Natural killer cell treated with Interleukin-12 subunit alpha and Interleukin-12 subunit beta and Interleukin-15 and Interleukin-18, amount 100 ng/mL, for 72 hours (primary cell): Measurements from ENCODE around the gene FAM200C. TPM values are rescaled to one million over a fixed set of nuclear protein-coding genes. Genes with fewer than 3 reads are reported as not detected.

Experiments used
- ATAC-seq, 2 donors: fragments of 150-1000 bp; cut with Tn5 transposase in 1 of 2; sonication (Bioruptor Pico), chemical (Tn5 transposase) in 1 of 2; 2 replicates each; pipeline ENCODE4 v1.10.0; 2021
- DNase-seq: peaks from one replicate; pipeline ENCODE4 v3.0.0; 2022; ENCODE audit warnings: low spot score
- H3K27ac Mint-ChIP-seq, 2 donors: 1 replicate in 1 of 2; 2 replicates in 1 of 2; pipeline ENCODE4 v1.8.0; 2022; ENCODE audit warnings: mixed read lengths in 2 of 2, mild to moderate bottlenecking in 1 of 2, moderate library complexity in 1 of 2
- H3K27me3 Mint-ChIP-seq, 2 donors: 1 replicate in 1 of 2; 2 replicates in 1 of 2; pipeline ENCODE4 v1.8.0; 2022; ENCODE audit warnings: mixed read lengths in 2 of 2
- H3K36me3 Mint-ChIP-seq: one replicate; pipeline ENCODE4 v1.8.0; 2022; ENCODE audit warnings: mixed read lengths
- H3K4me1 Mint-ChIP-seq, 2 donors: 1 replicate in 1 of 2; 2 replicates in 1 of 2; pipeline ENCODE4 v1.8.0; 2022; ENCODE audit warnings: low read depth in 2 of 2, mixed read lengths in 2 of 2, mild to moderate bottlenecking in 1 of 2
- H3K4me3 Mint-ChIP-seq: one replicate; pipeline ENCODE4 v1.8.0; 2022; ENCODE audit warnings: mixed read lengths
- H3K9me3 Mint-ChIP-seq: 2 replicates; pipeline ENCODE4 v1.8.0; 2022; ENCODE audit warnings: mixed read lengths
- total RNA-seq, 2 donors: library from RNA; stranded (reverse); gene quantifications; one replicate each; pipeline ENCODE4 v1.2.3, GENCODE V29; 2022

The FAM200C gene
- total RNA-seq, 2 donors from 2014 or later = 0.78 to 1.00 TPM

DNA sequence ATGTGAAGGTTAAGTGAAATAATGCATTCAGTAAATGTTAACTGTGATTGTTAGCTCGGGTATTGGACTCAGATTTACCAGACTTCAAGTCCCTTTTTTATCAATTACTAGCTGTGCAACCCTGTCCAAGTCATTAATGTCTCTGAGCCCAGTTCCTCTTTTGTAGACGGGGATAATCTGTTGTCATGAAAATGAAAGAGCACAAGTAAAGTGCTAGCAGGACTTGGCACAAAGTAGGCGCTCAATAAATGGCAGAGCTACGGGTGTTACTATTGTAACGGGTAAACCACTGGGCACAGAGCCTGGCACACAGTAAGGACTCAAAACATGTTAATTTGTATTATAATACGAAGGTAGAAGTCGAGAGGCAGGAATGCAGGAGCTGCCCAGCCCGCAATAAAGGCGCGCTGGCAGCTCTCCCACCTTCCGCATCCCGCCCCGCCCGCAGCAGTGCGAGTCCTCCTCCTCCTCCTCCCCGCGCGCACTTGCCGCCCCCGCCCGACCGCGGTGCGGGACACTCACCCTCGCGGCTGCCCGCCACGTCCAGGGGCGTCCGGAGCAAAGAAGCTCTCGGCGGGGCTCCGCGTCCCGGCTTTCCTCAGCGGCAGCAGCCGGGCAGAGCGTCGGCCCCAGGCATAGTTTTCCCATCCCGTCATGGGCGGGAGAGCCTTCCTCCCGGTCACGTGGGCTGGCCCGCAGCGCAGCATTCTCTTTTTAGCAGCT, 29.7 kb downstream of the FAM200C start, which contains the start of gene C1QTNF2:
TSS of gene C1QTNF2 (minus strand) at position 637 of the 723 bp plus-strand sequence. CDS start 15,615 bp downstream, outside the sequence.
- peak within 1 kb of the TSS; percentile 30 for H3K4me3 Mint-ChIP-seq
- peaks cover 54 to 80% of the 10 kb centered on the region in 2 donors for H3K27me3 Mint-ChIP-seq
- peak in 1 of 2 donors; percentile 68 for ATAC-seq
- H3K9me3 Mint-ChIP-seq = no peaks in the 10 kb centered on the region
- no peak within 1 kb of the TSS for H3K27ac Mint-ChIP-seq
- H3K4me1 Mint-ChIP-seq = peaks cover 13 to 15% of the 10 kb centered on the region in 2 donors
- H3K36me3 Mint-ChIP-seq = no peaks in the 10 kb centered on the region
- DNase-seq = no peak

DNA sequence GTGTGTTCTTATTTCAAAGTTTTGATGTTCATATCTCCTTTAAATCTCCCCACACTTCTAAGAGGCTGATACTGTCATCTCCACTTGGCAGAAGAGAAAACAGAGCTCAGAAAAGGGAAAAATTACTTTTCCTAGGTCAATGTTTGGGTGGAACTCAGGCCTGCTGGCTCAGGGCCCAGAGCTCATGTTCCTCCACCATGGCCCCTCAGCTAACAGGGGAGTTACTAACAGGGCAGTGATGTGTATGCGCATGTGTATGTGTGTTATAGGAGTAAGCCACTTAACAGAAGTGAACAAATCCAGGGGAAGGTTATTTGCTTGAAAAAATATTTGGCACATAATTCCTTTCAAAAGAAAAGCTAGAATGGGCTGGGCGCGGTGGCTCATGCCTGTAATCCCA, 32.0 kb downstream of the FAM200C start:
- DNase-seq (no peak), ATAC-seq (no peak)
- Mint-ChIP-seq H3K27me3 (peaks cover 39 to 57% of the 10 kb centered on the region in 2 donors), H3K4me1 (peaks cover 13 to 15% of the 10 kb centered on the region in 2 donors), H3K36me3 (no peaks in the 10 kb centered on the region), H3K4me3 (no peak overlapping the region), H3K9me3 (no peaks in the 10 kb centered on the region), H3K27ac (no peak overlapping the region)

DNA sequence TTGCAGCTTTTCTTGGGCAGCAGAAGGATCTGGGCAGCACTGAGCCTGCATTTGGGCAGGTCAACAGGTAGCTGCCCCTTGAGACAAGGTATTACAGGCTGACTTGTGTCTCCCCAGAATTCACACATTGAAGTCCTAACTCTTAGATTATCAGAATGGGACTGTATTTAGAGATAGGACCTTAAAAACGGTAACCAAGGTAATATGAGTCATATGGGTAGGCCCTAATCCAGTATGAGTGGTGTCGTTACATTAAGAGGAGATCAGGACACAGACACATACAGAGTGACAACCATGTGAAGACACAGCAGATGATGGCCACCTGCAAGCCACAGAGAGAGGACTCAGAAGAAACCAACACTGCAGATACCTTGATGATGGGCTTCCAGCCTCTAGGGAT, 32.6 kb downstream of the FAM200C start:
- H3K9me3 Mint-ChIP-seq = no peaks in the 10 kb centered on the region
- H3K27ac Mint-ChIP-seq = no peak overlapping the region
- peaks cover 36 to 53% of the 10 kb centered on the region in 2 donors for H3K27me3 Mint-ChIP-seq
- no peak overlapping the region for H3K4me3 Mint-ChIP-seq
- no peaks in the 10 kb centered on the region for H3K36me3 Mint-ChIP-seq
- DNase-seq (no peak), ATAC-seq (no peak)
- H3K4me1 Mint-ChIP-seq = peaks cover 13 to 15% of the 10 kb centered on the region in 2 donors

DNA sequence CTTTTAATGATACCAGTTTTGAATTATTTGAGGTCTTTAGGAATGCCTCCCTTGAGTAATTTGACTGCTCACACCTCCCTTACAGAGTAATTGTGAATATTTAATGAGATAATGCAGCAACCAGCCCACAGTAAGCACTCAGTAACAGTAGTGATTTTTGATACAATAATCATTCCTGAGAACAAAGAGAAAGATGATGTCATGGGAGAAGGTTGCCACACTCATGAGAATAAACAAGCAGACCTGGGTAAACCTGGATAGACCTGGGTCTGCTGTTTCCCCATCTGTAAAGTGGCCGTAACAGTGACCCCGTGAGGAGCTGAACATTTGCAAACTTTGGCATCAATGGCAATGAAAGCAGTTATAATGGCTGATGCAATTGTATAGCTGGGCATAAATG, 33.6 kb downstream of the FAM200C start:
- no peak overlapping the region for H3K27ac Mint-ChIP-seq
- no peaks in the 10 kb centered on the region for H3K36me3 Mint-ChIP-seq
- no peaks in the 10 kb centered on the region for H3K9me3 Mint-ChIP-seq
- peaks cover 31 to 43% of the 10 kb centered on the region in 2 donors for H3K27me3 Mint-ChIP-seq
- H3K4me3 Mint-ChIP-seq = no peak overlapping the region
- H3K4me1 Mint-ChIP-seq = peaks cover 13 to 15% of the 10 kb centered on the region in 2 donors
- DNase-seq (no peak), ATAC-seq (no peak)

DNA sequence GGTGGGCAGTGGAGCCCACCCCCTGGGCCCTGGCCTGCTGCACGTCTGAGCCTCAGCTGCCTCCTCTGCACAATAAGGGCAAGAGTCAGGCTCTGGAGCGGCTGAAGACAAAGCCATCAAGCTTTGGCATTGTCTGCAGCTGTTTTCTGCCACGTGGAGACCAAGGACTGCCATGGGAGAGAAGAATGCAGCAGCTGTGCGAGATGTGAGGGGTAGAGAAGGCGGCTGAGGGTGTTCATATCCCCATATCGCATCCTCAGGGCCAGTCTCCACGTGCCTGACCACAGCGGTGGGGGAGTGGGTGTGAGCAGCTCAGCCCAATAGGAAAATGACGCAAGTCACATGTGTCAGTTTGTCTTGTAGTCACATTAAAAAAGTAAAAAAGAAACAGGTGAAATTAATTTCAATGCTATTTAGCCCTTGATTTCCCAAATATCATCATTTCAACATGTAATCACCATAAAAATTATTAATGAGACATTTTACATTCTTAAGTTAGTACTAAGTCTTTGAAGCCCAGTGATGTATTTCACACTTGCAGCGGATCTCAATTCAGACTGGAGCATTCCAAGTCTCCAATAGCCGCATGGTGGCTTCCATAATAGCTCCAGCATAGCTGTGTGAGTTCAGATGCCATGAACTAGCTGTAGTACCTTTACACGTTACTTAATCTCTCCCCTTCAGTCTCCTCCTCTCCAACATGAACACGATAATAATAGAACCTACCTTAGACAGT, 36.0 kb downstream of the FAM200C start:
- no peaks in the 10 kb centered on the region for H3K36me3 Mint-ChIP-seq
- H3K27ac Mint-ChIP-seq = no peak overlapping the region
- H3K4me3 Mint-ChIP-seq = no peak overlapping the region
- DNase-seq (no peak), ATAC-seq (no peak)
- no peaks in the 10 kb centered on the region for H3K9me3 Mint-ChIP-seq
- peaks cover 13 to 19% of the 10 kb centered on the region in 2 donors for H3K27me3 Mint-ChIP-seq
- H3K4me1 Mint-ChIP-seq = no peaks in the 10 kb centered on the region

DNA sequence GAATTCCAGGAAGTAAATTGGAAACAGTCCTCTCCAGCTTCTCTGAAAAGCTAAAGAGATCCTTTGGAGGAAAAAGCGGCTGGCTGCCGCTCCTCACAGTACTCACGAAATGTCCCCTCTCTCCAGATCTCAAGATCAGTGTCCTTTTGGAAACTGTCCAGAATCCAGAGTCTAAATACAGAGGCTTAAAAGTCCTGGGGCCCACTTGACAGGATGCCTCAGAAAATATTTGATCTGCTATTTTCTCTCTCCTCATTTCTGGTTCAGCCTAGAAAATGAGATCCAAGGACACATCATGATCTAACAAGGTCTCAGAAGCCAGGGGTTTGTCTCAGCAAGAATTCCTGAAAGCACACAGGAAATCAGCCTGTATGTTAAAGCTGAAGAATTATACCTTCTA, 36.6 kb downstream of the FAM200C start:
- Mint-ChIP-seq H3K27me3 (peaks cover 8 to 13% of the 10 kb centered on the region in 2 donors), H3K4me3 (no peak overlapping the region), H3K27ac (no peak overlapping the region), H3K36me3 (no peaks in the 10 kb centered on the region), H3K4me1 (no peaks in the 10 kb centered on the region), H3K9me3 (no peaks in the 10 kb centered on the region)
- ATAC-seq (no peak), DNase-seq (no peak)

DNA sequence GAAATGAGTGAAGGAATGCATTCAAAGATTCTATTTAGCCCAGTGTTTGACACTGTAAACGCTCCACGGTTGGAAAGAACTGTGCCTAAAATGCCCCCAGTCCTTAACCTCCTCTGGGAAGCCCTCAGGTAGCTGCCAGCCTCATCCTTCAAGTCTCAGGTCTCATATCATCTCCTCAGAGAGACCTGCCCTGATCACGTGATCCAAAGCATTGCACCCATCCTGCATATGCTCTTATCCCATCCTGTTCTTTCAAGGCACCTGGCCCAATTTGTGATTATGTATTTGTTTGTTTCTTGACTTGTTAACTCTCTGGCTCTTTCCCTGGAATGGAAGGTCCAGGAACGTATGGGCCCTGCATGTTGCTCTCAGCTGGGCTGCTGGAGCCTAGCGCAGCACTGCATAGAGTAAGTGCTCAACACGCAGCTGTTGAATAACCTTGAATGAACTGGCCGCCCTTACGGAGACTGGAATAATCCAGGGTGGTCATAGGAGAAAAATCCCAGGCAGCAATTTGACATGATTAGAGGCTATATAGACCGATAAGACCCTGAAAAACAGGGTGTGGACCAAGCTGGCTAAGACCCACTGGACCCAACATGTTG, 38.1 kb downstream of the FAM200C start:
- no peak for DNase-seq
- Mint-ChIP-seq H3K4me1 (no peaks in the 10 kb centered on the region), H3K4me3 (no peak overlapping the region), H3K27me3 (peaks cover 0 to 7% of the 10 kb centered on the region in 2 donors), H3K27ac (no peak overlapping the region), H3K9me3 (no peaks in the 10 kb centered on the region), H3K36me3 (no peaks in the 10 kb centered on the region)
- no peak for ATAC-seq

DNA sequence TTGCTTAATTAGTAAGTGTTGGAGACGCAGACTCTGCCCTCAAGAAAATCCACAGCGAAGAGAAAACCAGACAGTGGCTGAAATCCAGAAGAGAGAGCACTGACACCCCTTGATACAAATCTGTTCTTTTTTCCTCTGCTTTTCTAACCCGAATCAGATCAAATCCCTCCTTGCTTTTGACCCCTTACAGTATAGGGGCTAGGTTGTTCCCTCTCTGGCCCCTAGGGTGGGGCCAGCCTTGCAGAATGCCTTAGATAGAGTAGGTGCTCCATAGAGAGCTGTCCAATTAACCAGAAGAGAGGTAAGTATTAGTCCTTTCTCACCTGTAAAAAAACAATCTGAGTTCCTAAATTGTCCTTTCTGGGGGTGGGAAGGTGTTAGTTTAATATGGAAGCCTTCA, 39.5 kb downstream of the FAM200C start:
- Mint-ChIP-seq H3K9me3 (no peaks in the 10 kb centered on the region), H3K27me3 (peaks cover 0 to 7% of the 10 kb centered on the region in 2 donors), H3K36me3 (no peaks in the 10 kb centered on the region), H3K4me1 (no peaks in the 10 kb centered on the region), H3K4me3 (no peak overlapping the region), H3K27ac (no peak overlapping the region)
- ATAC-seq = no peak
- no peak for DNase-seq

DNA sequence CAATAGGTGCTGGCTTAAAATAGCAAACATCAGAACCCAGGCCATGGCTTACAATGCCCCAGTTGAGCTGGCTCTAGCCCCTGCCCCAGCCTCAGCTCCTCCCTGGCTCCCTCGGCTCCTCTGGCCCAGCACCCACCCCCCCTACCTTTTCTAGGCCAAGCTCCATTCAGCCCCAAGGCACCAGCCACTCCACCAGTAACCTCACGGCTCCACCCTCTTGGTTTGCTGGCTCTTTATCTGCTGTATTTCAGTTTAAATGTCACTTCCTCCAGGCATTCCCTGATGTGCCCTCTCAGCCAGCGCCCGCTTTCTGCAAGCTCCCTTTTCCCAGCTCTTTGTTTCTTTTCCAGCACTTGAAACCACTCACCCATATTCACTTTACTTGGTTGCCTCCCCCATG, 40.0 kb downstream of the FAM200C start:
- Mint-ChIP-seq H3K36me3 (no peaks in the 10 kb centered on the region), H3K27ac (no peak overlapping the region), H3K27me3 (peaks cover 0 to 7% of the 10 kb centered on the region in 2 donors), H3K4me1 (no peaks in the 10 kb centered on the region), H3K4me3 (no peak overlapping the region), H3K9me3 (no peaks in the 10 kb centered on the region)
- no peak for ATAC-seq
- DNase-seq = no peak

DNA sequence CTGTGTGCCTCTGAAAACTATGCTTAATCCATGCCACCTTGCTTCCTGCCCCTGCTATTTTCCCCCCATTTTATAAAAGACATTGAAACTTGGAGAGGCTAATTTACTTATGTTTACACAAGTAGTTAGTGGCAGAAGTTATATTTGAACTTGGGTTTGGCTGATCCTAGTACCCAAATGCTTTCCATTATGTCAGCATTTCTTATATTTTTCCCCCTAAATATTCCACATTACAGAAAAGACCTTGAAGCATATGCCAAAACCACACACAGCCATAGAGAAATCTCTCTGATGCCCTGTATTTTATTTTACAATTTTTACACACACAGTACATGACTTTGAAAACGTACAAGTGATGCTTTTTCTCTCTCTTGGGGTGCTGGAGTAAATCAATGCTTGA, 40.6 kb downstream of the FAM200C start:
- DNase-seq (no peak), ATAC-seq (no peak)
- H3K27me3 Mint-ChIP-seq = peaks cover 0 to 7% of the 10 kb centered on the region in 2 donors
- no peak overlapping the region for H3K27ac Mint-ChIP-seq
- no peaks in the 10 kb centered on the region for H3K9me3 Mint-ChIP-seq
- no peaks in the 10 kb centered on the region for H3K4me1 Mint-ChIP-seq
- H3K4me3 Mint-ChIP-seq = no peak overlapping the region
- no peaks in the 10 kb centered on the region for H3K36me3 Mint-ChIP-seq

DNA sequence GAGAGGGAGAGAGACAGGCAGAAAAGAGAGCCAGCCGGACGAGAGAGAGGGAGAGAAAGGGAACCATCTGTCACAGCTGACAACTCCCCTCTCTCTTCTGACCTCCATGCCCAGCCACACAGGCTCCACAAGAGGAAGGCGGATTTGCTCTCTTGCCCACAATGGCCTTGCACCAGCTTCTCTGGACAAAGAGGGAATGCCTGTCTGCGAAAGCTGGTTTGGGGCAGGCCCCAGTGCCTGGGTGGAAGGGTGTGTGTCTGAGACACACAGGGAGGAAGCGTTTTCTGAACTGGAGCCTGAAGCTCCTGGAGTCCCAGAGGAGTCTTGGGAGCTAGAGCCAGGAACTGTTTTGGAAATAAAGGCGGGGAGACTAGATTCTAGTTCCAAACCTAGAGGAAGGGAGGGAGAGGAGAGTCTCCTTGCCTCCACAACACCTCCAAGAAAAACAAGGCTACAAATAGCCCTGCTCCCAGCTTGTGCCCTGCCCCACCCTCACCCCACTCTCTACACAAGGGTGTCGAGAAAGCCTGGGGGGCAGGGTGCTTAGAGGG, 41.9 kb downstream of the FAM200C start:
- Mint-ChIP-seq H3K36me3 (no peaks in the 10 kb centered on the region), H3K4me1 (no peaks in the 10 kb centered on the region), H3K4me3 (no peak overlapping the region), H3K9me3 (no peaks in the 10 kb centered on the region), H3K27ac (no peak overlapping the region), H3K27me3 (peaks cover 0 to 7% of the 10 kb centered on the region in 2 donors)
- ATAC-seq (no peak), DNase-seq (no peak)

DNA sequence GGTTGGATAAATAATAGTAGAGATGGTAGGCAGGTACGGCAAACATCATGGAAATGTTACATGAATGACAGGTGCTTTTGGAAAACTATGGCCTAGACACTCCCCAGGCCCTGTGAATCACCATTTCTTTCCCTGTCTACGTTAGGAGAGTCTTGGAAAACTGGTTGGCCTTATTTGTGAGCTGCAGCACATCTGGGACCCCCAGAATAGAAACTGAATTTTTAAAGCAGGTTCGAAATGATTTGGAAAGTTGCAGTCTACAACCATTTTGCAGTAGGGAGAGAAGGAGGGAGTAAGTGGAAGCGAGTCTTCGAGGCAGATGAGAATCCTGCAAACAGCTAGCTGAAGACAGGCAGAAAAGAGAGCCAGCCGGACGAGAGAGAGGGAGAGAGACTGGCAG, 42.5 kb downstream of the FAM200C start:
- no peaks in the 10 kb centered on the region for H3K4me1 Mint-ChIP-seq
- no peaks in the 10 kb centered on the region for H3K36me3 Mint-ChIP-seq
- no peaks in the 10 kb centered on the region for H3K9me3 Mint-ChIP-seq
- H3K27ac Mint-ChIP-seq = no peak overlapping the region
- peaks cover 0 to 7% of the 10 kb centered on the region in 2 donors for H3K27me3 Mint-ChIP-seq
- DNase-seq (no peak), ATAC-seq (no peak)
- no peak overlapping the region for H3K4me3 Mint-ChIP-seq

DNA sequence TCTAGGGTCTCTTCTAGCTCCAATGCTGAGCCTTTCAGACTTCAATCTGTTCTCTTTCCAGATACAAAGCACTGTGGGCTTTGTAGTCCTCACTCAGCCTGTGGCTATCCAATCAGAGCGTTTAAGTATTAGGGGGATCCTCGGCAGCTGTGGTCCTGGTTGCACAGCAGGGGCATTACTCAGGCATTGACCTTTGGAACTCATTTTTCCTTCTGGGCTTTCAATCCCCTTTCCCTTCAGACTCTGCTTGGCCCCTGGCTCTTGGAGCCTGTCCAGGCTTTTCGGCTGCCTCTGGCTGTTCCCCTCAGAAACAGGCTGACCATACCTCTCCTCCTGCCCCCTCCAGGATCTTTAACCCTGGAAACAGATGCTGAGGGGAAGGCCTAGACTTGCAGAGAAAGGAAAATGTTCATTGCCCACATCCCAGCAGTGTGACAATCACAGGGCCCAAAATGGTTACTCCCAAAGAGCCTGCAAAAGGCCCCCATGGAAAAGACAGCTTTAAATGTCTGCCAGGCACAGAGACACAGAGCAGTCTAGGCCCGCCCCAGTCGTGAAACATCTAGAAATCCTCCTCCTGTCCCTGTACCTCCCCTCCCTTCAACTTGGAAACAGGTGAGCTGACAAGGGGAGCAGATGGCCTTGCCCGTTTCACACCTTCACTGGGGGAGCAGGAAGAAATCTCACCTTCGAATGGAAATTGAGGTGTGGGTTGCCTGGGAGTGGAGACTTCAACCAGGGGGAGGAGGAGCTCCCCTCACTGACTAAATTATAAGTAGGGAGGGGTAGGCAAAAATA, 43.1 kb downstream of the FAM200C start:
- no peak overlapping the region for H3K27ac Mint-ChIP-seq
- DNase-seq (no peak), ATAC-seq (no peak)
- no peak overlapping the region for H3K4me3 Mint-ChIP-seq
- H3K4me1 Mint-ChIP-seq = no peaks in the 10 kb centered on the region
- peaks cover 0 to 7% of the 10 kb centered on the region in 2 donors for H3K27me3 Mint-ChIP-seq
- H3K36me3 Mint-ChIP-seq = no peaks in the 10 kb centered on the region
- no peaks in the 10 kb centered on the region for H3K9me3 Mint-ChIP-seq
